Endothelial cell of umbilical vein (primary cell): ENCODE results near the gene IGF2R. TPM values are rescaled to one million over a fixed set of nuclear protein-coding genes. Genes with fewer than 3 reads are reported as not detected.
A peak's percentile ranks its signal among the peaks of the same experiment; 100 is the strongest.

Experiments used
- BruUV-seq: library from RNA; stranded (reverse); fragments of 400-500 nt; replicated peaks from 2 replicates; lab custom pipeline; 2021; lab: Mats Ljungman, UMichigan
- CTCF ChIA-PET: fragments of 300-600, 350-600 bp; sonication (Branson Sonifier 250); formaldehyde crosslinking; loops from one replicate; lab custom pipeline; 2021; ENCODE audit warnings: antibody characterized with exemption, inconsistent platforms; lab: Charles Lee
- POLR2A ChIA-PET: fragments of 300-600, 350-600 bp; sonication (Branson Sonifier 250); formaldehyde crosslinking; loops from one replicate; lab custom pipeline; 2021; ENCODE audit warnings: antibody characterized with exemption, inconsistent platforms; lab: Charles Lee
- DNase-seq: peaks from one replicate; pipeline ENCODE4 v3.0.0-alpha.2; 2011; ENCODE audit warnings: low read depth, low spot score
- FAIRE-seq: peaks from 2 replicates; lab custom pipeline; 2011; peaks lifted over from hg19 to GRCh38; lab: Jason Lieb, UNC
- H2AFZ ChIP-seq: 2 replicates; pipeline ENCODE4 v1.6.0; 2012; ENCODE audit warnings: low read depth, low read length, control low read depth, inconsistent platforms
- H3K27ac ChIP-seq: 2 replicates; pipeline ENCODE4 v1.5.1; 2011; ENCODE audit warnings: low read depth, mild to moderate bottlenecking, control low read depth, low read length, moderate library complexity; ENCODE audit not compliant: insufficient read depth
- H3K27me3 ChIP-seq, 2 experiments: 2 replicates each; pipeline versions ENCODE4 v1.6.0 to v1.6.1; 2011; ENCODE audit warnings: low read length in 2 of 2, mixed read lengths in 1 of 2; ENCODE audit not compliant: control insufficient read depth in 2 of 2, insufficient read depth in 2 of 2
- H3K36me3 ChIP-seq, 2 experiments: 2 replicates in 1 of 2; 3 replicates in 1 of 2; pipeline ENCODE4 v1.5.1; 2011; ENCODE audit warnings: low read length in 2 of 2, mild to moderate bottlenecking in 1 of 2, moderate library complexity in 1 of 2; ENCODE audit not compliant: control insufficient read depth in 2 of 2, insufficient read depth in 2 of 2; ENCODE audit errors: extremely low read depth in 1 of 2
- H3K4me1 ChIP-seq: 3 replicates; pipeline ENCODE4 v1.5.1; 2011; ENCODE audit warnings: mild to moderate bottlenecking, low read length; ENCODE audit not compliant: control insufficient read depth, insufficient read depth; ENCODE audit errors: extremely low read depth
- H3K4me2 ChIP-seq: 2 replicates; pipeline ENCODE4 v1.6.1; 2011; ENCODE audit warnings: low read length, control low read depth, mixed read lengths; ENCODE audit not compliant: insufficient read depth
- H3K4me3 ChIP-seq, 3 experiments: fragments of 200-600 bp in 1 of 3; sonication (generic), shearing (Covaris generic) in 1 of 3; replicated peaks in 1 of 3; 2 replicates each; pipeline ENCODE4 v1.5.1; 2011 to 2016; ENCODE audit warnings: control low read depth in 3 of 3, low read length in 3 of 3, mild to moderate bottlenecking in 2 of 3, inconsistent platforms in 1 of 3, low read depth in 1 of 3, moderate library complexity in 1 of 3; ENCODE audit not compliant: insufficient read depth in 1 of 3
- H3K79me2 ChIP-seq: 2 replicates; pipeline ENCODE4 v1.6.0; 2012; ENCODE audit warnings: low read length, inconsistent platforms; ENCODE audit not compliant: control insufficient read depth, insufficient read depth
- H3K9ac ChIP-seq: replicated peaks from 2 replicates; pipeline ENCODE3; 2011; ENCODE audit warnings: low read length, control low read depth; ENCODE audit not compliant: insufficient read depth; ENCODE audit errors: extremely low read depth
- H3K9me1 ChIP-seq: replicated peaks from 3 replicates; pipeline ENCODE4 v1.6.0; 2011; ENCODE audit warnings: mild to moderate bottlenecking, low read length; ENCODE audit not compliant: control insufficient read depth, insufficient read depth; ENCODE audit errors: extremely low read depth
- H3K9me3 ChIP-seq: replicated peaks from 2 replicates; pipeline ENCODE4 v1.5.1; 2012; ENCODE audit warnings: low read length, inconsistent platforms; ENCODE audit not compliant: control insufficient read depth, insufficient read depth
- H4K20me1 ChIP-seq: replicated peaks from 2 replicates; pipeline ENCODE3; 2011; ENCODE audit warnings: mild to moderate bottlenecking, low read length; ENCODE audit not compliant: control insufficient read depth, insufficient read depth; ENCODE audit errors: extremely low read depth
- CTCF ChIP-seq, 2 donors: IDR thresholded peaks; 1 replicate in 1 of 2; 2 replicates in 1 of 2; pipeline ENCODE4 v1.5.1; 2011; ENCODE audit warnings: low read length in 2 of 2, mild to moderate bottlenecking in 2 of 2, moderate library complexity in 2 of 2, control low read depth in 1 of 2, inconsistent platforms in 1 of 2, low read depth in 1 of 2; ENCODE audit not compliant: insufficient read depth in 1 of 2; ENCODE audit errors: extremely low read depth in 1 of 2
- GATA2 ChIP-seq: IDR thresholded peaks from 2 replicates; pipeline ENCODE4 v1.7.0; 2011; ENCODE audit warnings: low read depth, mild to moderate bottlenecking, moderate library complexity, mixed read lengths, low read length; ENCODE audit not compliant: insufficient read length, insufficient read depth
- dilution Hi-C: fragments of 300-500 bp; cut with MboI; formaldehyde crosslinking; loops from one replicate; pipeline ENCODE4 v1.15.0; 2019; ENCODE audit warnings: low sequenced_read_pairs; ENCODE audit not compliant: extremely low pct_ligation_motif_present
- intact Hi-C: fragments of 100-400 bp; cut with micrococcal nuclease; formaldehyde crosslinking; loops from one replicate; pipeline ENCODE4 v1.10.0; 2022
- polyA plus RNA-seq, 4 experiments: library from polyadenylated mRNA; depleted of rRNA in 3 of 4; stranded (reverse) in 3 of 4; unstranded in 1 of 4; fragments of >200 nt; gene quantifications; 2 replicates each; pipeline versions ENCODE4 v1.2.1 to v1.2.3, GENCODE V29; 2011 to 2012; ENCODE audit warnings: missing spikeins in 1 of 4
- total RNA-seq: library from RNA; stranded (reverse); gene quantifications from 2 replicates; pipeline ENCODE4 v1.2.3, GENCODE V29; 2021

Gene IGF2R
- total and polyA plus RNA-seq, 2 donors (not counting 3 experiments of a cell fraction or from before 2014, with no cell fraction given): 16.3 to 60.2 TPM

GRCh38 chr6:159969204-159969912 lies 476 bp downstream of the IGF2R start:
- H2AFZ ChIP-seq: peak overlapping the region; percentile 87
- POLR2A ChIA-PET: no interaction called here
- H3K79me2 ChIP-seq: peaks cover 8% of the 10 kb centered on the region

More at GRCh38 chr6:159969204-159969912, 476 bp downstream of the IGF2R start:
- DNase-seq: peak; percentile 33
- H3K4me1 ChIP-seq: peaks cover 8% of the 10 kb centered on the region
- peak overlapping the region; percentile 68 to 93 (median 72) for H3K4me3 ChIP-seq
- peak overlapping the region; percentile 49 for H3K27ac ChIP-seq
- peaks cover 6% of the 10 kb centered on the region for H4K20me1 ChIP-seq
- no peak for TF ChIP-seq GATA2
- TF ChIP-seq CTCF (IDR thresholded peaks at IDR 0.05; ENCODE audit: extremely low read depth in 1 of 2, insufficient read depth in 1 of 2, low read depth in 1 of 2, low read length in 2 of 2): peak in 1 of 2 donors; percentile 3
- no peaks in the 10 kb centered on the region for H3K9me3 ChIP-seq
- CTCF ChIA-PET: interaction anchor here (1.0 to 2.2 kb wide), 4 partner anchors 9 to 119 kb away, joined by 3 to 7 read pairs (median 4); no protein-coding TSS in a partner anchor
- peak overlapping the region; percentile 65 for H3K4me2 ChIP-seq
- H3K36me3 ChIP-seq: no peaks in the 10 kb centered on the region
- peak overlapping the region; percentile 76 for H3K9ac ChIP-seq
- intact Hi-C loops (loop anchor here (5.0 kb wide), 1 partner anchor 118 kb away; no protein-coding TSS in a partner anchor), dilution Hi-C loops (no loop called here)
- FAIRE-seq: no peak
- H3K27me3 ChIP-seq: peaks cover 6 to 14% of the 10 kb centered on the region in 2 experiments
- no TSS peak for BruUV-seq
- no peaks in the 10 kb centered on the region for H3K9me1 ChIP-seq
